ENCODE data around the gene TPMT.

- TF ChIP-seq, protein P1, sequence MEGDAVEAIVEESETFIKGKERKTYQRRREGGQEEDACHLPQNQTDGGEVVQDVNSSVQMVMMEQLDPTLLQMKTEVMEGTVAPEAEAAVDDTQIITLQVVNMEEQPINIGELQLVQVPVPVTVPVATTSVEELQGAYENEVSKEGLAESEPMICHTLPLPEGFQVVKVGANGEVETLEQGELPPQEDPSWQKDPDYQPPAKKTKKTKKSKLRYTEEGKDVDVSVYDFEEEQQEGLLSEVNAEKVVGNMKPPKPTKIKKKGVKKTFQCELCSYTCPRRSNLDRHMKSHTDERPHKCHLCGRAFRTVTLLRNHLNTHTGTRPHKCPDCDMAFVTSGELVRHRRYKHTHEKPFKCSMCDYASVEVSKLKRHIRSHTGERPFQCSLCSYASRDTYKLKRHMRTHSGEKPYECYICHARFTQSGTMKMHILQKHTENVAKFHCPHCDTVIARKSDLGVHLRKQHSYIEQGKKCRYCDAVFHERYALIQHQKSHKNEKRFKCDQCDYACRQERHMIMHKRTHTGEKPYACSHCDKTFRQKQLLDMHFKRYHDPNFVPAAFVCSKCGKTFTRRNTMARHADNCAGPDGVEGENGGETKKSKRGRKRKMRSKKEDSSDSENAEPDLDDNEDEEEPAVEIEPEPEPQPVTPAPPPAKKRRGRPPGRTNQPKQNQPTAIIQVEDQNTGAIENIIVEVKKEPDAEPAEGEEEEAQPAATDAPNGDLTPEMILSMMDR (IDR thresholded peaks at IDR 0.05), result no peak
- no peak for TF ChIP-seq POLR2AphosphoS5 (IDR thresholded peaks at IDR 0.05)
- no peak for TF ChIP-seq POLR2A (IDR thresholded peaks at IDR 0.05)
- no peak for TF ChIP-seq EP300 (IDR thresholded peaks at IDR 0.05; ENCODE audit: low read depth)
Observed at GRCh38 chr6:18087396-18088165, 67.3 kb downstream of the TPMT start.

Measured in transverse colon (tissue), 4 donors.